ENCODE results near the gene TMEM260.

- TF ChIP-seq CTCF (IDR thresholded peaks at IDR 0.05 in 8 of 11, conservative IDR thresholded peaks at IDR 0.05 in 3 of 11), result peak in 1 of 11 experiments; percentile 11
- no peak for TF ChIP-seq POLR2A (IDR thresholded peaks at IDR 0.05)
These were observed 23.6 kb upstream of the TMEM260 start for GRCh38 chr14:56555921-56556570.

Data from spleen (tissue), 7 donors.